GM18873 (cell line): ENCODE results near the gene TMEM272.

ENCODE experiments used
- ATAC-seq: cut with Tn5 transposase; IDR thresholded peaks from one replicate; pipeline ENCODE4 v1.9.1; 2021; ENCODE audit warnings: mild to moderate bottlenecking, moderate library complexity, moderate number of reproducible peaks; ENCODE audit not compliant: unreplicated experiment, low FRiP score

The TMEM272 gene

DNA sequence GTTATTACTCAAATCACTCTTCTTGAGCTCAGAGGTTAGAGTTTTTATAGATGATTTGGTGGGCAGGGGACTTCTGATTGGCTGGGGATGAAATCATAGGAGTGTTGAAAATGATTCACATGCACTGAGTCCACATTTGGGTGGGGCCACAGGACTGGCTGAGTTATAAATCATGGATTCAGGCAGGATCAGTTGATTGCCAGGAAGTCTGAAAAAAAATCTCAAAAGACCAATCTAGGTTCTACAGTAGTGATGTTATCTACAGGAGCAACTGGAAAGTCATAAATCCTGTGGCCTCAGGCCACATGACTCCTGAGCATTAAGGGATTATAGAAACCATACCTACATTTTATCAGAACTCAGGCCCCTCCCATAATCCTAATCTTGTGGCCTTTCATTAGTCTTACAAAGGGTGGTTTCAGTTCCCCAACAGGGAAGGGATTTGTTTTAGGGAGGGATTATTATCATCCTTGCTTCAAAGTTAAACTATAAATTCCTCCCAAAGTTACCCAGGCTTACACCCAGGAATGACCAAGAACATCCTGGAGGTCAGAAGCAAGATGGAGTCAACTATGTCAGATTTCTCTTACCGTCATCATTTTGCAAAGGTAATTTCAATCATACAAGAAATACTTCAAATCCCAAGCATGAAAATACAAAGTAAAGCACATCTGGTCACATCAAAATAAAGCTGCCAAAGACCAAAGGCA is 11.2 kb upstream of the TMEM272 start:
- no peak for ATAC-seq

DNA sequence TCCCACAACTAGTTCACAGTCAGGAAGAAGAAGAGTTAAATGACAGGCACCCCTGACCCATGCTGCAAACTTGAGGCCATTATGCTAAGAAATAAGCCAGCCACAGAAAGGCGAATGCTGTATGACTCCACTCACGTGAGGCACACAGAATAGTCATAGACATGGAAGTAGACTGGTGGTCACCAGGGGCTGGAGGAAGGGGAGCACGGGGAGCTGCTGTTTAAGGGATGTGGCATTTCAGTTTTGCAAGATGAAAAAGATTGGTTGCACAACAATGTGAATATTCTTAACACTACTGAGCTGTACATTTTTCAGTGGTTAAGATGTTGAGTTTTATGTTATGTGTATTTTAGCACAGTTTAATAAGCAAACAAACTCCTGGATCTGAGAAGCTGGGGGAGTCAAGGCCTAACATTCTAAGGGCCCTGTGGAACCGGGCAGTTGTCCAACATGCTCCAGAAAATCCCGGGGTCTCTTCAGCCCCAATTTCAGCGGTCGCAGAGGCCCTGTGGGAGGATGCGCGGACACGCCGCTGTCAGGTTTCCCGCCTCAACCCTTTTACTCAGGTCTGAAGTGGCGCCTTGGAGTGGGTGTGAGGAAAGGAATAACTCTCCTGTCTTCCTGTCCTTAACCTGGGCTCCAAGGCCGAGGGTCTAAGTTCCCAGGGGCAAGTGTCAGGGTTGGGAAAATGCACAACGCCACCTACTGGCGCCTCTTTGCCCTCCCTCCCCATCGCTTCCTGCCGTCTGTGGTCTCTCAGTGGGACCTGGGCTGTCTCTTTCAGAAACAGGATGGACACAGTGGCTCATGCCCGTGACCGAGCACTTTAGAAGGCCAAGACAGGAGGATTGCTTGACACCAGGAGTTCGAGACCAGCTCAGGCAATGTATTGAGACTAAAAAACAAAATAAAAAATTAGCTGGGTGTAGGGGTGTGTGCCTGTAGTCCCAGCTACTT is 4.4 kb upstream of the TMEM272 start:
- ATAC-seq: no peak

DNA sequence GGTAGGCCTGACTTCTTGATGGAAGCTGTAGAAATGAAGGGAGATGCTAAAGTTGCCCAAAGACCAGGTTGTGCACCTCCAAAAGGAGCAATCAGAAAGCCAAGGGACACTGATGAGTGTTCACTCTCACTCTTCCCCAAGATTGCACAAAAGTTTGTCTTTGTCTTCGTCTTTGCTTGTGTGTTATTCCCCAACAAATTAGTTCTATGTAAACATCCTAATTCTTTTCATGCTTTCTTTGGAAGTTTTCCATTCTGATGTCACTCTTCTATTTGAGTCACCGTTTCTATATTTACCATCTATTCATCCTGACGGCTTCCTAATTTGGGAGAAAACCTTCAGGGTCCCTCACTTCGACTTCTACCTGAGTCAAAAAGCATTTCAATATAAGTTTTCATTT is 3.7 kb upstream of the TMEM272 start:
- ATAC-seq: no peak

DNA sequence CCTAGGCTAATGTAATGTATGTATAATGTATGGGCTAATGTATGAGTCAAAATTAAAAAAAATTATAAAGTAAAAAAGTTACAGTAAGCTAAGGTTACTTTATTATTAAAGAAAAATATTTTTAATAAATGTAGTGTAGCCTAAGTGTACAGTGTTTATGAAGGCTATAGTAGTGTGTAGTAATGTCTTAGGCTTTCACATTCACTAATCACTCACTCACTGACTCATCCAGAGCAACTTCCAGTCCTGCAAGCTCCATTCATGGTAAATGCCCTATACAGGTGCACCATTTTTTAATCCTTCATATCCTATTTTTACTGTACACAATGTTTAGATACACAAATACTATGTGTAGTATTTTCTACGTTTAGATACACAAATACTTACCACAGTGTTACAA is 1.8 kb upstream of the TMEM272 start:
- ATAC-seq: no peak

DNA sequence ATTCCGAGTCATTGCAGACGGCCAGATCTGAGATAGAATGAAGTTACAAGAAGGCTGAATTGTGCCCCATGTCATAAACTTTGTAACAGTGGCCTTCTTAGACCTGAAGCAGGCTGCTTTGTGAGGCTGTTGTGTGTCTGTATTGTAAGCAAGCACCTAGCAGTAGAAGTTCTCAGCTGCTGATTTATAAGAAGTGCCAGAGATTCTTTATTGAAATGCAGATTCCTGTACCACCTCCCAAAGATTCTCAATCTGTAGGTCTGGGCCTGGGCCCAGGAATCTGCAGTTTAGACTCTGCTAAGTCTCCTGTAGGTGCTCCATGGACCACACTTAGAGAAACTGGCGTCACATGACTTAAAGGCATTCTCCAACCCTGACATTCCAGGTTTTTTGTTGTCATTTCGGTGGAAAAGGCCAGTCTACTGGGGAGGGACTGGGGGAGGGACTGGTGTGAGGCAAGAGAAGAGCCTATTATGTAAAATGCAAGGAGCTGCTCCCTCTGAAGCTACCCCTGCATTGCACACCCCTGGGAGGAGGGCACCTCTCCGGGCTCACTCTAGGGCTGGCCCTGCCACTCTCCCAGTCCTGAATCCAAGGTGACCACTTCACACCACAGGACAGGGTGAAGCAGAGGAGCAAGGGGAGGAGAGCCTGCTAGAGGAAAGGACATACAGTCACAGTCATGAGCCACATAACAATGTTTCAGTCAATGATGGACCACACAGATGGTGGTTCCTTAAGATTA is 769 bp upstream of the TMEM272 start:
- no peak for ATAC-seq

DNA sequence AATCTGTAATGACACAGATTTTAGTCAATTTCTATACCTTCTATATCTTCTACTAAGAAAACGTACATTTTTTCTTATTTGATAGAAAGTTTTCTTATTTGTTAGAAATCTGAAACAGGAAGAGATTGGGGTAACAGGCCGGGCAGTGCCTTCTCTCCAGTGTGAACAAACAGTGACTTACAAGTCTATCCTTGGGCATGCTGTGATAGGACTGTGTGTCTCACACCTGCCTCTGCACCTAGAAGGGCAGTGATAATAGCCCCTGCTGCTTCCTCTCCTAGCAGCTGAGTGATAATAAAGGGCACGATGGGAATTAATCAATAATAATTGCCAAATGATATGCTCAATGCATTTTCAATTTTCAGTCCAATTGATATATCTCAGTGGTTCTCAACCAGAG is 1.4 kb downstream of the TMEM272 start:
- ATAC-seq: no peak

DNA sequence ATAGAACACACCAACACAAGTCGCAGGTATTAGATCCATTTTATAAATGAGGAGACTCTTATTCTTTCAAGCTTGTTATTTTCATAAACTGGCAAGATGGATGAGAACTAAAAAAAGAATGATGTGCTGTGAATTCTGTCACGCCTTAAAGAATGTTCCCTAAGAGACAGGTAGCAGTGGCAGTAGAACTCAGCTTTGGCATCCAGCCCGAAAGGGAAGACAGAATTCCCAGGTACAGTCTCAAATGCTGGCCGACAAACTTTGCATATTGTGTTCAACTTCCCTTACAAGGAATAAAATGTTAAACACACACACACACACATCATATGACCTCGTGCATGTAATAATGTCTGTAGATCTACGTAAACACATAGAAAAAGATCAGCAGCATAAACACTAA is 3.2 kb downstream of the TMEM272 start:
- ATAC-seq: no peak

DNA sequence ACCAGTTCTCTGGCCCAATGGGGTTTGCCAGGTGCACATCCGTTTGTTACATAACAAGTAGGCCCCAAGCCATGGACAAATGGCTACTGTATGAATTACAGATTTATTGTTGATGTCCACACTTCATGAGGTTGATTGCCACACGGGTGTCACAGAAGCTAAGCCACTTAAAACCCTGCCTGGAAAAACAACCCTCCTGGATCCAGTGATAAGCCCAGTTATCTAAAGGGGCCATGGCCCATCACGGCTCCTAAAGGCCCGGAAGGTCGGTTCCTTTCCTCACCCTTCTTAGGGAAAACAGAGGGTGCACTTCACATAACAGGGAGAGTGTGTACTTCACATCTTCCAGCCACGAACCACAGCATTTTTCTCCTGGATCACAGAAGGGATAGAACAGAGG is 4.1 kb downstream of the TMEM272 start:
- no peak for ATAC-seq

DNA sequence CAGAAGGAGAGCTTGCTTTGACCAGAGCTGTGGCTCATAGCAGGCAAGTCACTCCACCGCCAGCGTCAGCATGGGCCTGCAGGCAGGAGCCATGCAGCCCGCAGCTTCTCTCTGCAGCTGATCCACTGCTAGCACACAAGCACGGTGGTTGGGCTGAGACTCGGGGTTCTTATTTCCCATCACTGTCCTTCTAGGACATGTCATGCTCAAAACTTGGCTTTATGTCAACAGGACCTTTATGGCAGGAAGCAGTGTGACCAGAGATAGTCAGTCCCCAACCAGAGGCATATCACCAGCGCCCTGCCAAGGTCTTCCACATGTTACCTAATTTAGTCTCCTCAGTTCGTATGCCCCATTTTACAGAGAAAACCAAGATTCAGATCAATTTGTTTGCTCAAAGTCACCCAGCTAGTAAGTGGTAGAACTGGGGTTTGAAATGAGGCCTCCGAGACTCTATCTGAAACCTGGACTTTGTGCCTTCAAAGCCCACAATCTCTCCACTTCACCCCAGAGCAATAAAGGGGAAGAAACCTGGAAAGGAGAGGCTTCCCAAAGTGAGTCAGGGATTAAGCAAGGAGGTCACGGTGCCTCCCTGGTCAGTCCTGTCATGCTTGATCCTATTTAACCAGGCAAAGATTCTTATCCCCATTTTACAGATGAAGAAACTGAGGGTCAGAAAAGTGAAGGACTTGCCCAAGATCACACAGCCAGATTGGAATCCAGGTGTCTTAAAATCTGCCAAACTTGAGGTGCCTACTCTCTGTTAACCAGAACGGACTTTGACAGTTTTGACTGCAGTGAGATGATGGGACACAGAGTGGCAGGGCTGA is 5.1 kb downstream of the TMEM272 start:
- no peak for ATAC-seq

DNA sequence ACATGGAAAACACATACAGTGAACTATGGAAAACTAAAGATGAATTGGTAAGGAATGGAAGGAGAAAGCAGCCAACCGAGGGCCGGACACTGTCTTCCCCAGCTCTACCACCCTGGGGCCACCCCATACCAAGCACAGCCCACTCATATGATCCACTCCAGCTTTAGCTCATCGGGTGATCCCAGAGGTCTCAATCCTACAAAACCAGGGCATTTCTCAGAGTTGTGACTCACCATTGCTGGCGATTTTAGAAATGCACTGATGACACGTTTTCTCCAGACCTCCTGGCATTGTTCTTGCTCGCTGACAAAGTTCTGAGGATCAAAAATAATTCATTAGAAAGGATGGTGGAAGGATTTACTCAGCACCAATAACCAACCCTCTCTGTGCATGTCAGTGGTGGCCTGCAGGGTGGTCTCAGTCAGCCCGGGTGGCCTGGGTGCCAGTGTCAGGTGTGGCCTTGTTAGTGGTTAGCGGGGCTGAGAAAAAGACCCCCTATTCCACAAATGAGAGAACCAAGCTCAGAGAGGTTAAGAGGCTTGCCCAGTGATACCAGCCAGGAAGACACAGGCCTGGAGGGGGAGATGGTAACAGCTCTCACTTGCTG is 6.6 kb downstream of the TMEM272 start:
- ATAC-seq: no peak

DNA sequence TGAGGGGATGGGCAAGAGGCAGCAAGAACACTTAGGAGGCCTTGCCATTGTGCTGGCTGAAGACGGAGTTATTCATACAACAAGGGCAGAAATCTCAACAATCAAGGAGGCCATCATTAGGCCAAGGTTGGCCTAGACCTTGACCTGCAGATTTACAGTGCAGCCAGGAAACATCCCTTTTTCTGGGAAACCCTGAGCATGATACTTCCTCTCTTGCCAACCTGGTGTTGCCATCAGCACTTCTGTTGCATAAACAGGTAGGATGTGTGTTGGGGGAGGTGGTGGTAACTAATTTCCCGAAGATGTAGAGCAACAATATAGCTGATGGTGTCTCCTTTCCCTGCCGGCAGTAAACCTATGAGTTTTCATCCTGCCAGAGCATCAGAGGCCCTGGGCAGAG is 8.0 kb downstream of the TMEM272 start:
- no peak for ATAC-seq

DNA sequence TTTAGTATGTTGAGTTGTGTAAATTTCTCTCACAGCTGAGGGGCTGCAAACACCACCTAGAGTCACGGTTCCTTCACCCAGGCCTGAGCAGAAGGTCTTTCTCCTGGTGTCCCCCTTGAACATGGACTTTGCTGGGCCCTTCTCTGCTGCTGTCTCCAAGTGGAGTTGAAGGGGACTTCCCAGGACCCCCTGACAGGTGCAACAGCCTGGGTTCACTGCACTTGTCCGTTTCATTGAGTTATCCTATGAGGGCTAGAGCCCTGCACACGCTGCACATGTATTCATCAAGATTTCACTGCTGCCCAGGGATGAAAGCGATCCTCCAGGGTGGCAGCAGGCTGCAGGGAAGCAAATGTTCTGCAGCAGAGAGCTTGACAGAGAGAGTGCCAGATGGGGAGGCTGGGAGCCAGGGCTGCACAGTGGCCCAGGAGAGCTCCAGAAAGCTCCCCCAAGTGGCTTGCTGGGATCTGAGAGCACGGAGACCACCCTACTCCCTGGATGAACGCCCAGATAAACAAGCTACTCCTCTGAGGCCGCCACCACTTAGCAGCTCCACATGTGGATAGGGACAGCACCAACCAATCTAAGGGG is 10.3 kb downstream of the TMEM272 start:
- ATAC-seq: no peak

DNA sequence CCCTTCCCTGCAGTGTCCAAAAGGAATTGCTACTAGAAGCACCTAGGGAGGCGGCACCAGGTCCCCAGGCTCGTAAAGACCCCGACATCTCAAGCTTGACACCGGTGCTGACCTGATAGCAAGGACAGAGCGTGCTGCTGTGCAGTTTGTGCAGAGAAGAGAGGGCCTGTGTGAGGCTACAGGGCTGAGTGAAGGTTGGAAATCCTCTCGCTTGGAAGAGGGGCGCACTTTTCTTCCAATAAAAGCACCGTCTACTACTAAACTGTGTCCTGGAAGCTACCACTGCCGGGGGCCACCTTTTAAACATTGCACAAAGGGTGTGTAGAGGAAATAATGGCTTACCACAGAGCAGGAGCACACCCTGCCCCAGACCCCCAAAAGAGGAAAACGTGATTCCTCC is 11.0 kb downstream of the TMEM272 start:
- no peak for ATAC-seq

DNA sequence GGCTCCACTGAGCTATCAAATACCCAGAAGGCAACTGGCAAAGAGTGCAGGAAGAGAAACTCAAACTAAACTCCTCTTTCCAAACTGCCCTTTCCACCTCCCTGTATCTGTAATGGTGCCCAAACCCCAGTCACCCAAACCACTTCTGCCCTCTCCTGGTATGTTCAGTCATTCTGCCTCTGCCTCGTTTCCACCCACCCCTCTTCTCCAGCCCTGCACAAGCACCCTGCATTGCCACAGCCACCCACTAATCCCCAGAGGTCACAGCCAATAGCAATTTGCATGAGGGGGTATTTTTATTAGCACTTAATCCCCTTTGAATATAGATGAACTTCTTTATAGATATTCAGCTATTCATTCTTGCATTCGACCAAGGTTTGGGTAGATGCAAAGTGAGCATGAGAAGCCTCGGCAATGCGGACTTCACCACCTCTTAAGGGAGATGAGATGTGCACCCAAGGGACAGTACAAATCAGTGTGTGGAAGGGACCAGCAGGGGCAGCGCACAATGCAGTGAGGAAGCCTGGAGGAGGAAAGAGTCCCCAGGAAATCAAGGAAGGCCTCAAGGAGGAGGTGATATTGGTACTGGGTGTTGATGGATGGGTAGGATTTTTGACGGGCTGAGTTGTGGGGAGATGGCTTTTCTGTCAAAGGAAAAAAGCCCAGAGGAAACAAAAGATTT is 12.4 kb downstream of the TMEM272 start:
- ATAC-seq: peak; percentile 65

DNA sequence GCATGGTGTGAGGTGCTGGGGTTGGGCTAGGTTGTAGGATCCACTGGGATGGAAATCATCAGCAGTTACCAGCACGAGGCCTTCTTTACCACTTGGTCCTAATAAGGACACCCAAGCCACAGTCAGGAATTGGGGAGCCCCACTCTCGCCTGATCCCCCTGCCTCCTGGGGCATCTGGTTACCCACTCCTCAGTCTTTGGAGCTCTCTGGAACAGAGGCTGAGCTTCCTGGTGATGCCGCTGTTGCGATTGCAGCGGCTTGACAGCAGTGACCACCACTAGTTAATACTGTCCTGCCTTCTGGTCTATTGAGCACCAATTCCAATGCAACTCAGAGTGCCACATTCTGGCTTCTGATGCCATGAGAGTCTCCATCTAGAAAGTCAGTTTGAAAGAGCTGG is 13.5 kb downstream of the TMEM272 start:
- no peak for ATAC-seq

DNA sequence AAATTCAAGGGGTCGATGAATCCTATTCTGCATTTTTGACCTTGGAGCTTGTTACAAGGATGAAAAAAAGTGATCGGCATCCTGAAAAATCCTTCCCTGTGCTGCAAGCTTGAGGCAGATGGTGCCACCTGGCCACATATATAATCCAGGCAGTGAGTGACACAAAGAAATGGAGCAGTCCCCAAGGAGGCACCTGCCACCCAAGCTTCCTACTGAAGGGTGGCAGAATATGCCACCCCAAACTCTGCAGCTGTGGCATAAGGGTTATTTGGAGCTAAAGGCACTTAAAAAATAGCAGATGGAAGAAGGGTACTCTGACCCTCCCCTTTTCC is 15.4 kb downstream of the TMEM272 start:
- no peak for ATAC-seq

DNA sequence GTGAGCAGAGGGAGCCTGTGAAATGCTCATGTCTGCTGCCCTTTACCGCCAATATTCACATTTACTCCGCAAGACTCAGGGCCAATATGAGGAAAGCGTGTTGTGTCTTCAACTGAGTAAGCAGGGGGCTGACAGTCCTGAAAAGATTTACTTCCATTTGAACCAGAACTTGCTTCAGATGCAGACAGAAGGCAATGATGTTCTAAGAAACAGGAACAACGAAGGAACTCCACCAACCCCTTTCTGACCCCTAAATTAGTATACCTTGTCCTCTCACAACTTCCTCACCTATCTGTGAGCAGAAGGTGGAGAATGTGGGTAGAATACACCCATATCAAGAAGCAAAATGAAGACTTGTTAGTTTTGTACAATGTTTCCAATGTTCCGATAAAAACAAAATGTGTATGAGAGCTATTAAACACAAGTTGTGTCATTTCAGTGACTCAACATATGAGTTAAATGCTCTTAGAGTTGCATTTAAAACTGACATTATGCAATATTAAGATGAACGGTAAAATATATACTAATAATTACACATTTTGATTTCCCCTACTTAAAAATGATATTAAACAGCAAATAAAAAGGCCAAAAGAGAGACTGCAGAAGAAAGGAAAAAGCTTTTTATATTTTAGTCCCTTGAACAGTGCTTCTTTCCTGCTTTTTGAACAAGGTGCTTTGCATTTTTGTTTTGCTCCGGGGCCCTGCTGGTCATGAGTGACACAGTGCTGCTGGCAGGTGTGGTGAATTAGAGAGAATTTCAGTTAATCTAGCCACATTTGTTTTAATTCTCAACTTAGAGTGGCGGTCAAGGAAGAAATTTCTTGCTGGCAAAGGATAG is 16.0 kb downstream of the TMEM272 start:
- no peak for ATAC-seq

DNA sequence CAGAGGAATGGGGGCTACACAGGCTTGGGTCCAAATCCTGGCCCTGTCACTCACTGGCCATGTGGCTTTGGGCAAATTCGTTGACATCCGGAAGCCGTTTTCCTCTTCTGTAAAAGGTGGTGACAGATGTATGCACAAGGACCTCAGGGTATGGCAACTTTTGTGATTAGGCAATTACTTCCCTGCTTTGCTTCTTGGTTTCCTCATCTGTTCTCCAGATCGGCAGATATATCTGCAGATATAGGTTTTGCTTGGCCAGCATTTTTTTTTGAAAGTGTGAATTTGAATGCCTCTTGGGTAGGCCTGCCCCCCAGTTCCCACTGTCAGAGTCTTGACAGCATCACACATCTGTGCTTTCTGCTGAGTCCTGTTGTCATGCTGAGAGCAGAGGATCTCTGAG is 17.7 kb downstream of the TMEM272 start:
- no peak for ATAC-seq
